GM18951 (cell line): ENCODE measurements around the gene ATP2A3.

Source experiments
- POLR2A ChIP-seq: IDR thresholded peaks from 4 replicates; pipeline ENCODE4 v1.6.1; 2011; ENCODE audit warnings: mild to moderate bottlenecking; ENCODE audit not compliant: insufficient read length, insufficient read depth; ENCODE audit errors: extremely low read depth
- in situ Hi-C: fragments of 300-500 bp; cut with MboI; formaldehyde crosslinking; loops from one replicate; pipeline ENCODE4 v1.12.0; 2022; ENCODE audit warnings: low sequenced_read_pairs, mixed read lengths, inconsistent platforms; ENCODE audit not compliant: unreplicated experiment

Gene ATP2A3

DNA sequence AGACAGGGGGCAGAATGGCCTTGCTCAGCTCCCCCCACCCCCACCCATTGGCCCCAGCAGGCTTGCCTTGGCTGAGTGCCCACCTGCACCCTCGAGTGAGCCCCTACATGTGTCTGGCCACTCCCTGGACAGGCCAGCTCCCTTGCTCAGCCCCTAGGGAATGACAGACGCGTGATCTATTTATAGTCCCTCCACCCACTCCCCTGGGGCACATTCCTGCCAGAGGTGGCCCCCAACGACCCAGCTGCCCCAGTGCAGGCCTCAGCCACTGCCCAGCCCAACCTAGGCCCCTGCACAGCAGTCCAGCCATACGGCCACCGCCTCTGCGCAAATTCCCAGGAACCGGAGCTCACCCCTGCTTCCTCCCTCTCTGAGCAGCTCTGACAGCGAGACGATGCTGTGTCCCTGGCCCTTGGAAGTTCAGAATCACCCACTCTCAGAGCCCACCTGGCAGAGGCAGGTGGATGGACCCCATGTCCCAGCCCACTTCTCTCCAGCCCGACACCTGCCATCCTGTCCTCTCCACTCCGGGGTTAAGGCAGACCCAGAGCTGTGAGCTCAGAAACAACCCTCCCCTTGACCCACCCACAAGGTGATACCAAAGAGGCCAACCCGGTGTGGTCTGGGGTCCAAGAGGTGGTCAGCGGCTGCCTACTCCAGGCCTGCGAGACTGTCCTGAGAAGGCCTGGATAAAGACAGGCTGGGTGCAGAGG is 36.5 kb downstream of the ATP2A3 start:
- no peak for TF ChIP-seq POLR2A
- in situ Hi-C loops, result no loop called here

DNA sequence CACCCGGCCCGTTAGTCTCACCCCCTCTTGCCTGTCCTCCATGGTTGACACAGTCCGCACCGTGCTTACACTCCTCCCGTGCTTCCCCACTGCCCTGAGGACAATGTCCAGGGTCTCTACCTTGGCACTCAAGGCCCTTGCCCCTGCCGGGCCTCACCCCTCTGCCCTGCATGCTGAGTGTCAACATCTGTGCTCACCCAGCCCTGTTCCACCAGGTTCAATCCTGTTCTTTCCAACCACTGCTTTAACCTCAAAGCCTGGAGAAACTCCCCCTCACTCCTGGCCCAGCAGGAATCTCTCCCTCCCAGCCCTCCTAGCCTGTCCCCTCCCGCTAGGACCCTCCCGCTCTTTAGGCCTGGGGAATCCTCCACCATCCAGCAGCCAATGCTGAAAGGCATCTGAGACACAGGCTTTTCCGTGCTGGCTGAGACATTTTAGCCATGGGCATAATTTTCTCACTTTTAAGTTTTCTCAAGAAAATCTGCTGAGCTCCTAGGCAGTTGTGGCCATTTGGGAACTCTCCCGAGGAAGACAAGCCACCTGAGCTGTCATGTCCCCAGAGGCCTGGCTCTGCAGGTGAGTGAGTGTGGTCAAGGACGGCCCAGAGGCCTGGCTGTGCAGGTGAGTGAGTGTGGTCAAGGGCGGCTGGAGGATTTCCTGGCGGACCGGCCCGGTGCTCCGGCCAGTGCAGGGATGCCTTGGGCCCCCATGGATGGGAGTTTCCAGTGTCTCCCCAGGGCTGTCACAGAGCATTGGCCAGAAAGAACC is 37.2 kb downstream of the ATP2A3 start:
- TF ChIP-seq POLR2A, result no peak
- in situ Hi-C loops, result no loop called here

DNA sequence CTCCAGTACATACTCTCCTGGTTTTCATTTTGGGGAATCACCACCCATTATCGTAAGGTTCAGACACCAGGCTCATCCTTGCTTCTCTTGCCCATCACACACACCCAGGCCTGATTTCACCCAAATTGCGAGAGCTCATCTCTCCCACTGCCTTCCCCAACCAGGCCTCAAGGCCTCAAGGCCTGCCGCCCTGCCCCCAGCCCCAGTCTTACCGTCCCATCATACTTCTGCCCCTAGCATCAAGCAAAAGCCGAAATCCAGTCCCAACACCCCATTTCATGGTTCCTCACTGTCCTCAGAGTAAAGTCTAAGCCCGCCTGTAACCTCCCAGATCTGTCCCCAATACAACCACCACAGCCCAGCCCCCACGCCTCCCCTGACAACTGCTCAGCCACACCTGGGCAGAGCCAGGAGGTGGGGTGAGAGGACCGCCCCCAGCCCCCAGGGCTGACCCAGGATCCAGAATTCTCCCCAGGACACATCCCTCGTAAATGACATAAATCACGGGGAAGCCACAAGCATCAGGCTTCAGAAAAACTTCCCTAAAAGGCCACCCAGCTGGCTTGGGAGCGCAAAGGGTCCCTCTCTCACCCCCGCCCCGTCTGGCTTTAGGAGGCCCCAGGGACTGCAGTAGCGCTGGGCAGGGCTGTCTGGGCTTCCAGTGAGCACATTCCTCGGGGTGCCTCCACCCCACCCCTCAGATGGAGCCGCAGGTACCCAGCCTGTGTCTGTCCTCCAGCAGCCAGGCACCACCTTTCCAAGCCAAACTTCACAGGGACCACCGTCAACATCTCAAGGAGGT is 38.4 kb downstream of the ATP2A3 start:
- in situ Hi-C loops, result no loop called here
- no peak for TF ChIP-seq POLR2A

DNA sequence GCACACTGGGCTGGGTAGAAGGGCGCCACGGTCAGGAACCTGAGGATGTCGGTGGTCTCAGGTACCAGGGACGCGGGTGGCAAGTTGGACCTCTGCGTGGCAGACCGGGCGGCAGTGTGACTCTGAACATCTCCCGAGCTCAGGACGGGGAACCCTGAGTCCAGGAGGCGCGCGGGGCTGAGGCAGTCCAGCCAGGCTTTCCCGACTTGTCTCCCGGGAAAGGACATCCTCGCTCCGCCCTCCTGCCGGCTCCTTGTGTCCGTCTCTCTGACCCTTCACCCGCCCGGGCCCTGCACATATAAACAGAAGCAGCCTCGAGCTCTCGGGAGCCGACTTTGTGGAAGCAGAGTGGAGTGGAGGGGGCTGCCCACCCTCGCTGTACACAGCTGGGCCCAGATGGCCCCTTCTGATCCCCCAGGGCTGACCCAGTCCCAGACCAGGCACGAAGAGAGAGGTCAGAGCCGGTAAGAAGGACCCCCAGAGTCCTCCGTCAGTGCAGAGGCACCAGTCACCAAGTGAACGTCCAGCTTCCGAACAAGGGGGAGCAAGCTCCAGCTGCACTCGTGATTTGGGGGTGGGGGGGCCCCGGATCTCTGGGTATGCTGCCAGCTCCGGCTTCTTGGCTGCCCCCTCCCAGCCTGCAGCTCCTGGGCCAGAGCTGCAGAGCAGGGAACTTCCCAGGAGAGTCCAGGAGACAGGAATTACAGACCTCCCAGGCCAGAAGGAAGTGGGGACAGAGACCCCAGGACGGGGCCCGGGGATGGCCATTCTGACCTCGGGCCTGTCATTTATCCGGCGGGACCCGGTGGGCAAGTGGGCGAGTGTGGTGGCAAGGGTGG is 39.5 kb downstream of the ATP2A3 start:
- no peak for TF ChIP-seq POLR2A
- in situ Hi-C loops, result no loop called here

DNA sequence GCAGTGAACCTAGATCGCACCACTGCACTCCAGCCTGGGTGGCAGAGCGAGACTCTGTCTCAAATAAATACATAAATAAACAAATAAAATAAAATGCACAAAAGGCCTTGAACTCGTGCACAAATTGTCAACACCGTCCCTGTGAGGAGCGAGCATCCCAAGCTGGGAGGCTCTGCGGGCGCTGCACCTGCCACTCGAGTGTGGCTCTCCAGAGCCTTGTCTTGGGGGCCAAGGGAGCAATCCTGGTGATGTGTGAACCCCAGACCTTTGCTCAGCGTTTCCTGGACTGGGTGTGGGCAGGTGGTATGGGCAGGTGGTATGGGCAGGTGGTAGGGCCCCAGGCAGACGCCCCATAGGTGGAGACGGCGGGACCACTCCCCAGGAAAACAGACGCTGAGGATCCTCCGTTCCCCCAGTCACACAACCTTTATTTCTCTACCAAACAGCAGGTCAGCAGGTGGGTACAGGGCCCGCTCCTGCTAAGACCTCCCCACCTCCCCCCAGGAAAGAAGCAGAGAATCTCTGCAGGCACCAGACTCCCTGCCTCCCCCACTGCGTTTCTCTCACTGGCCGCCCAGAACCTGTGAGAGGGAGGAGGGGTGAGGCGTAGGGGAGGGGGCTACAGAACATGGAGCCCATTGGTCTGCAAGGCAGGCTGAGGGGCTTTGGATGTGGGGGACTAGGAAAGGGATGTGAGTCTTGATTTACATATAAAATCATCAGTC is 40.6 kb downstream of the ATP2A3 start:
- peak; percentile 9 for TF ChIP-seq POLR2A
- in situ Hi-C loops, result no loop called here

DNA sequence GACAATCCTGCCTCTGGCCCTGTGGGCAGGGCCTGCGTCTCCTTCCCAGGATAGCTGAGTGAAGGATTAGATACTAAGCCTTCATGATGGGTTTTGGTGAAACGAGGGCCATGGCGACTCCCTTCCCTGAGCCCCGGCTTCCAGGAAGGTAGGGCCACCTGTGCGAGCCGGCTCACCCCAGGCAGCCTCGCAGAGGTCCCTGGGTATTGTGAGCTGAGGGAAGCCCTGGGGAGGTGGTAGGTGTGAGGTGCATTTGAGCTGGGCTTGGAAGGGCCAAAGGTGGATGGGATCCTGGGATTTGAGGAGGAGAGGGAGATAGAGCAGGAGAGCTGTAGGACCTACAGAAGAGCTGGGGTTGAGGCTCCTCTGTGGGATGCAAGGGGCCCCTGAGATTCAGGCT is 41.5 kb downstream of the ATP2A3 start:
- in situ Hi-C loops, result no loop called here
- no peak for TF ChIP-seq POLR2A

DNA sequence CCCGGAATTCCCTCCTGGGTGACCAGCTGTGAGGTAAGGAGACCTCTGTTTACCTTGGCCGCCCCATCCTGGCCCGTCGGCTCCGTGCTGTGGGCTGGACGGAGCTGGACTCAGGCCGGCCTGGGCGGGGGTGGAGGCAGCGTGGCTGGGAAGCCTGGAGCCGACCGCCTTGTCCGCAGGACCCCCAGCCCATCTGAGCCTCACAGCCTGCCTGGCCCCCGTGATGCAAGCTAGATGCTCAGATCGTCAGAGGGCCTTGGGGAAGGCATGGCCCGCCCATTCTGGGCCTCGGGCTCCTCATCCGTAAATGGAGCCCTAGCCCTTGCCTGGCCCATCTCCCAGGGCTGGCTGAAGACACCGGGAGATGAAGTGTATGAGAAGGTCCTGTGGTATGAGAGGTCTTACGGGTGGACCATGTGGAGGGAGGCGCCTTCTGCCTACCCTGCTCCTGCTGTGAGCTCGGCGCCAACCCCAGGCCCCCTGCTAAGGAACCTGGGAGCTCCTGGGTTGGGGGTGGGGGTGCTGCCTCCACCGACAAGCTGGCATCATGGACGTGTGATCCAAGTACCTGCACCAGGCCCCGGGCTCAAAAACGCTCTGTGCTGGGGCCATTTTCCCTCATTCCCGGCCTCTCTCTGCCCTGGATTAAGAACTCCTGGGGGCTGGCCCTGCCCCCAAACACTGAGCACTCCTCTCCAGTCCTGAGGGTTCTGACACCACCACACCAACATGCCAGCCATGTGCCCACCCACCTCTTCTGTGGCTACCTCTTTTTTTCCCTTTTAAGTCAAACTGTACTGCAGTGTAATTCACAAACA is 42.5 kb downstream of the ATP2A3 start:
- in situ Hi-C loops, result no loop called here
- TF ChIP-seq POLR2A, result no peak

DNA sequence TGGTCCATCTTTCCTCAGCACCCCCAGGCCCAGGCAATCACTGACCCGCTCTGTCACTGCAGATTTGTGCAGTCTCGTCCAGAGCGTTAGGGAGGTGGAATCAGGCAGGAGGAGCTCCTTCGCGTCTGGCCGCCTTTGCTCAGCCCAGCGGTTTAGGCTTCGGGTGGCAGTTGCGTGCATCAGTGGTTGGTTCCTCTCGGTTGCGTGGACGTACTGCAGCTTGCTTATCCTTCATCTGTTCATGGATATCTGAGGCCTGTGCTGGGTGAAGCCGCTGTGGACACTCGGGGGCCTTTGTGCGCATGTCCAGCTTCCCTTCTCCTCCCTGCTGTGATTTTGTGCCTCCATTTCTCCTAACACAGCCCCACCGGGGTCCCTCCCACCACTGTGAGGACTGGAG is 43.2 kb downstream of the ATP2A3 start:
- in situ Hi-C loops, result no loop called here
- no peak for TF ChIP-seq POLR2A

DNA sequence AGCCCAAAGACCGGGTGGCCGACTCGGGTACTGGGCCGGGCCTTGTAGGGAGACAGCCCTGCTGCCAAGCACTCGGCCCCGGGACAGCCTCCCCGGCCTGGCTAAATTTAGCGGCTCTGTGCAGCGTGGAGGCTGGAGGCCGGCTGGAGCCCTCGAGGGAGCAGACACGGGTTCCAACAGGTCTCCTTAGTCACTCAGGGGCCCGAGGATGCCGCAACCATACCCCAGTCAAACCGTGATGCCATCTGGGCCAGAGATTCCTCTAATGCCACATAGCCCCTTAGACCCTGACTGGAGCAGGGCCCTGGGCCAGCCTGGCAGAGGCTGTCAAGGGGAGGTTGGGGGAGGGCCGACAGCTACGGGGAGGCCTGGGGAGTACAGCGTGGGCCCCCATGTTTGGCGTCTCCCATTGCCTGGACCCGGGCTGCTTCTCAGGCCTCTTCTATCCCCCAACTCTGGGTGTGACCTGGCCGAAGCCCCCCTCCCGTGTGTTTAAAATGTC is 45.1 kb downstream of the ATP2A3 start:
- in situ Hi-C loops, result no loop called here

DNA sequence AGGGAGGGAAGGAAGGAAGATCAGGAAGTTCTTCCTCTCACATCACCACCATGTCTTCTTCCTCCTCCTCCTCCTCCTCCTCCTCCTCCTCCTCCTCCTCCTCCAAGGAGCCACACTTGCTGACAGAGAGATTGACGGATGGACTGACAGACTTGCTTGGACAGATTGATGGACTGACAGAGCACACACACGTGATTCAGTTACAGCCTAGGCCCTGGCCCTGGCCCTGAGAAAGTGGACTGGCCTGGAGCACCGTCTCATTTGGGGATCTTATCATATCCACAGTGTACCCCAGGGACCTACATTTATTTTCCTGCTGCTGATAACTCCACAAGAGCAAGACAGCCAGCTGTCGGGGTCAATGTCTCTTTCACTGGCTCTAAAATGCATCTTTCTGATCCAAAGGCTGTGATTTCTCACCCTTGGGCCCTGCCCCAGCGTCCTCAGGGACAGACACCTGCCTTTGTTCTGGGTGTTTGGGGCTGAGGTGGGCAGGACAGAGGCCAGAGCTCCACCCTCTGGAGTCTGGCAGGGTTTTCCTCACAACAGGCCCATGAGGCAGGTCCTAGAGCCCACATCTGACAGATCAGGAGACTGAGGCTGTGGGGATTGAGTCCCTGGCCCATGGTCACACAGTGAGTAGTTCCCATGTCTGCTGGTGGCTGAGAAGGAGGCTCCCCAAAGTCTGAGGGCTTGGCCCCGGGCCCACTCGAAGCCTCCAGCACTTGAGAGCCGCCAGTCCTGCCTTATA is 45.7 kb downstream of the ATP2A3 start:
- in situ Hi-C loops, result no loop called here
- TF ChIP-seq POLR2A, result no peak

More for the DNA sequence above, 45.1 kb downstream of the ATP2A3 start:
- no peak for TF ChIP-seq POLR2A
